ENCODE results near the gene FBXO30. TPM values are rescaled to one million over a fixed set of nuclear protein-coding genes. Genes with fewer than 3 reads are reported as not detected.
A peak's percentile ranks its signal among the peaks of the same experiment; 100 is the strongest.

FBXO30 gene
- total and polyA plus RNA-seq, 10 of the 15 experiments (the other 5 are each of a cell fraction or from before 2014, with no cell fraction given) = 1.7 to 6.9 (median 5.3) TPM

DNA sequence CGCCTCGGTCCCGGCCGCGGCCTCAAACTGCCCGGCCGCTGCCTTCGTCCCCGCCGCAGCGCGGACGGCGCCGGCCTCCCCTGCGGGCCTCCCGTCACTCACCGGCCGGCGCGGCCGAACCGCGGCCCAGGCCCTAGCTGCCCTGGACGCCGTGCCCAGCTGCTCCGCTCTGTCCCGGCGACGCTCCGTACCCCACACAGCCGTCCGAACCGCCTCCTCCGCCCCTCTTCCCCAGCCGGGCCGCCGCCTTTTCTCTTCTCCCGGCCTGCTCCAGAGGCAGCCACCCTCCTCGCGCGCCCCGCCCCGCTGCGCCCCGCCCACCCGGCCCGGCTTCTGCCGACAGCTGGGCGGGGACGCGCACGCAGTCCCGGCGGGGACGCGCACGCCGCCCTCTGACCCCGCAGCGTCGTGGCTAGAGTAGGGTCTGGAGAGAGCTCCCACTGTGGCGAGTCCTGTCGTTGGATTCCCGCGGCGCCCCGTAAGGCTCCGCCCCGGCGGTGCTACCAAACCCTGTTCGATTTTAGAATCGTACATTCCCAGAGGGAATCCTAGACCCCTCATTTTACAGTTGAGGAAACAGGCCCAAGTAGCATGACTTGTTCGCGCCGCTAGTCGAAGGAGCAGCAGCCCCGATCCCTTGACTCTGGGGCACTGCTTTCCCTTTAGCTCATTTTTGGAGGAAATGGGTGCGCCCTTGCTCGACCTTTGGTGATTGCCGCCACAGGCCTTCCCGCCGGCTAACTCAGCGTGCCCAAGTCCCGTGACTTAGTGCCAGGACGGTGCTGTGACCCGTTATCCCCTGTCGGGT lies at the start of gene FBXO30 (continued):
- TF ChIP-seq, protein P1, sequence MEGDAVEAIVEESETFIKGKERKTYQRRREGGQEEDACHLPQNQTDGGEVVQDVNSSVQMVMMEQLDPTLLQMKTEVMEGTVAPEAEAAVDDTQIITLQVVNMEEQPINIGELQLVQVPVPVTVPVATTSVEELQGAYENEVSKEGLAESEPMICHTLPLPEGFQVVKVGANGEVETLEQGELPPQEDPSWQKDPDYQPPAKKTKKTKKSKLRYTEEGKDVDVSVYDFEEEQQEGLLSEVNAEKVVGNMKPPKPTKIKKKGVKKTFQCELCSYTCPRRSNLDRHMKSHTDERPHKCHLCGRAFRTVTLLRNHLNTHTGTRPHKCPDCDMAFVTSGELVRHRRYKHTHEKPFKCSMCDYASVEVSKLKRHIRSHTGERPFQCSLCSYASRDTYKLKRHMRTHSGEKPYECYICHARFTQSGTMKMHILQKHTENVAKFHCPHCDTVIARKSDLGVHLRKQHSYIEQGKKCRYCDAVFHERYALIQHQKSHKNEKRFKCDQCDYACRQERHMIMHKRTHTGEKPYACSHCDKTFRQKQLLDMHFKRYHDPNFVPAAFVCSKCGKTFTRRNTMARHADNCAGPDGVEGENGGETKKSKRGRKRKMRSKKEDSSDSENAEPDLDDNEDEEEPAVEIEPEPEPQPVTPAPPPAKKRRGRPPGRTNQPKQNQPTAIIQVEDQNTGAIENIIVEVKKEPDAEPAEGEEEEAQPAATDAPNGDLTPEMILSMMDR (IDR thresholded peaks at IDR 0.05 in 2 of 3, conservative IDR thresholded peaks at IDR 0.05 in 1 of 3; ENCODE audit: control insufficient read depth in 2 of 3, extremely low read depth in 1 of 3, insufficient read depth in 1 of 3, low read depth in 3 of 3, low read length in 3 of 3) = no peak
- TF ChIP-seq, protein P2, sequence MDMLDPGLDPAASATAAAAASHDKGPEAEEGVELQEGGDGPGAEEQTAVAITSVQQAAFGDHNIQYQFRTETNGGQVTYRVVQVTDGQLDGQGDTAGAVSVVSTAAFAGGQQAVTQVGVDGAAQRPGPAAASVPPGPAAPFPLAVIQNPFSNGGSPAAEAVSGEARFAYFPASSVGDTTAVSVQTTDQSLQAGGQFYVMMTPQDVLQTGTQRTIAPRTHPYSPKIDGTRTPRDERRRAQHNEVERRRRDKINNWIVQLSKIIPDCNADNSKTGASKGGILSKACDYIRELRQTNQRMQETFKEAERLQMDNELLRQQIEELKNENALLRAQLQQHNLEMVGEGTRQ (IDR thresholded peaks at IDR 0.05; ENCODE audit: borderline replicate concordance, low read depth, low read length) = no peak
- TF ChIP-seq, protein P3, sequence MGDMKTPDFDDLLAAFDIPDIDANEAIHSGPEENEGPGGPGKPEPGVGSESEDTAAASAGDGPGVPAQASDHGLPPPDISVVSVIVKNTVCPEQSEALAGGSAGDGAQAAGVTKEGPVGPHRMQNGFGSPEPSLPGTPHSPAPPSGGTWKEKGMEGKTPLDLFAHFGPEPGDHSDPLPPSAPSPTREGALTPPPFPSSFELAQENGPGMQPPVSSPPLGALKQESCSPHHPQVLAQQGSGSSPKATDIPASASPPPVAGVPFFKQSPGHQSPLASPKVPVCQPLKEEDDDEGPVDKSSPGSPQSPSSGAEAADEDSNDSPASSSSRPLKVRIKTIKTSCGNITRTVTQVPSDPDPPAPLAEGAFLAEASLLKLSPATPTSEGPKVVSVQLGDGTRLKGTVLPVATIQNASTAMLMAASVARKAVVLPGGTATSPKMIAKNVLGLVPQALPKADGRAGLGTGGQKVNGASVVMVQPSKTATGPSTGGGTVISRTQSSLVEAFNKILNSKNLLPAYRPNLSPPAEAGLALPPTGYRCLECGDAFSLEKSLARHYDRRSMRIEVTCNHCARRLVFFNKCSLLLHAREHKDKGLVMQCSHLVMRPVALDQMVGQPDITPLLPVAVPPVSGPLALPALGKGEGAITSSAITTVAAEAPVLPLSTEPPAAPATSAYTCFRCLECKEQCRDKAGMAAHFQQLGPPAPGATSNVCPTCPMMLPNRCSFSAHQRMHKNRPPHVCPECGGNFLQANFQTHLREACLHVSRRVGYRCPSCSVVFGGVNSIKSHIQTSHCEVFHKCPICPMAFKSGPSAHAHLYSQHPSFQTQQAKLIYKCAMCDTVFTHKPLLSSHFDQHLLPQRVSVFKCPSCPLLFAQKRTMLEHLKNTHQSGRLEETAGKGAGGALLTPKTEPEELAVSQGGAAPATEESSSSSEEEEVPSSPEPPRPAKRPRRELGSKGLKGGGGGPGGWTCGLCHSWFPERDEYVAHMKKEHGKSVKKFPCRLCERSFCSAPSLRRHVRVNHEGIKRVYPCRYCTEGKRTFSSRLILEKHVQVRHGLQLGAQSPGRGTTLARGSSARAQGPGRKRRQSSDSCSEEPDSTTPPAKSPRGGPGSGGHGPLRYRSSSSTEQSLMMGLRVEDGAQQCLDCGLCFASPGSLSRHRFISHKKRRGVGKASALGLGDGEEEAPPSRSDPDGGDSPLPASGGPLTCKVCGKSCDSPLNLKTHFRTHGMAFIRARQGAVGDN (IDR thresholded peaks at IDR 0.05) = peak; percentile 97
- TF ChIP-seq SIN3A (IDR thresholded peaks at IDR 0.05; ENCODE audit: low read depth, low read length) (no peak), TCF12 (IDR thresholded peaks at IDR 0.05; ENCODE audit: low read depth, low read length) (no peak), DPF2 (IDR thresholded peaks at IDR 0.05) (0 out of 2 replicates have a peak, but pooled peaks have one; percentile 69), ETV6 (conservative IDR thresholded peaks at IDR 0.05 in 1 of 2, IDR thresholded peaks at IDR 0.05 in 1 of 2; ENCODE audit: borderline replicate concordance in 1 of 2, low read depth in 1 of 2) (no peak), MEF2B (IDR thresholded peaks at IDR 0.05; ENCODE audit: partially characterized antibody, poor library complexity, severe bottlenecking) (no peak), YBX1 (IDR thresholded peaks at IDR 0.05) (no peak), POU2F2 (IDR thresholded peaks at IDR 0.05; ENCODE audit: borderline replicate concordance, low read depth, low read length) (no peak), SMC3 (IDR thresholded peaks at IDR 0.05; ENCODE audit: borderline replicate concordance, low read length) (no peak), POLR2A (IDR thresholded peaks at IDR 0.05; ENCODE audit: low read depth, low read length) (peak; percentile 93), RUNX3 (IDR thresholded peaks at IDR 0.05; ENCODE audit: low read length) (peak; percentile 53; the same call in 1 of the 2 replicates), RELA (IDR thresholded peaks at IDR 0.05; ENCODE audit: borderline replicate concordance, partially characterized antibody) (peak; percentile 19), NFXL1 (IDR thresholded peaks at IDR 0.05; ENCODE audit: borderline replicate concordance) (peak; percentile 66; the same call in 1 of the 2 replicates), NFIC (IDR thresholded peaks at IDR 0.05; ENCODE audit: low read depth, low read length) (no peak), FOS (IDR thresholded peaks at IDR 0.05; ENCODE audit: borderline replicate concordance, extremely low read depth, insufficient read length) (no peak), IKZF1 (conservative IDR thresholded peaks at IDR 0.05) (peak; percentile 95)
- TF ChIP-seq, protein P4, sequence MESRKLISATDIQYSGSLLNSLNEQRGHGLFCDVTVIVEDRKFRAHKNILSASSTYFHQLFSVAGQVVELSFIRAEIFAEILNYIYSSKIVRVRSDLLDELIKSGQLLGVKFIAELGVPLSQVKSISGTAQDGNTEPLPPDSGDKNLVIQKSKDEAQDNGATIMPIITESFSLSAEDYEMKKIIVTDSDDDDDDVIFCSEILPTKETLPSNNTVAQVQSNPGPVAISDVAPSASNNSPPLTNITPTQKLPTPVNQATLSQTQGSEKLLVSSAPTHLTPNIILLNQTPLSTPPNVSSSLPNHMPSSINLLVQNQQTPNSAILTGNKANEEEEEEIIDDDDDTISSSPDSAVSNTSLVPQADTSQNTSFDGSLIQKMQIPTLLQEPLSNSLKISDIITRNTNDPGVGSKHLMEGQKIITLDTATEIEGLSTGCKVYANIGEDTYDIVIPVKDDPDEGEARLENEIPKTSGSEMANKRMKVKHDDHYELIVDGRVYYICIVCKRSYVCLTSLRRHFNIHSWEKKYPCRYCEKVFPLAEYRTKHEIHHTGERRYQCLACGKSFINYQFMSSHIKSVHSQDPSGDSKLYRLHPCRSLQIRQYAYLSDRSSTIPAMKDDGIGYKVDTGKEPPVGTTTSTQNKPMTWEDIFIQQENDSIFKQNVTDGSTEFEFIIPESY (IDR thresholded peaks at IDR 0.05) = no peak
- TF ChIP-seq, protein P5, sequence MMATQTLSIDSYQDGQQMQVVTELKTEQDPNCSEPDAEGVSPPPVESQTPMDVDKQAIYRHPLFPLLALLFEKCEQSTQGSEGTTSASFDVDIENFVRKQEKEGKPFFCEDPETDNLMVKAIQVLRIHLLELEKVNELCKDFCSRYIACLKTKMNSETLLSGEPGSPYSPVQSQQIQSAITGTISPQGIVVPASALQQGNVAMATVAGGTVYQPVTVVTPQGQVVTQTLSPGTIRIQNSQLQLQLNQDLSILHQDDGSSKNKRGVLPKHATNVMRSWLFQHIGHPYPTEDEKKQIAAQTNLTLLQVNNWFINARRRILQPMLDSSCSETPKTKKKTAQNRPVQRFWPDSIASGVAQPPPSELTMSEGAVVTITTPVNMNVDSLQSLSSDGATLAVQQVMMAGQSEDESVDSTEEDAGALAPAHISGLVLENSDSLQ (IDR thresholded peaks at IDR 0.05) = peak; percentile 59
